BE2C (cell line): ENCODE data around the gene CLEC11A.

Experiments
- DNase-seq: peaks from one replicate; pipeline ENCODE4 v3.0.0-alpha.2; 2020
- H3K27me3 ChIP-seq: fragments of 250-450 bp; sonication (Bioruptor Pico); 2 replicates; pipeline ENCODE4 v1.5.1; 2020; ENCODE audit warnings: mild to moderate bottlenecking
- H3K36me3 ChIP-seq: fragments of 250-450 bp; sonication (Bioruptor Pico); 2 replicates; pipeline ENCODE4 v1.5.1; 2020; ENCODE audit warnings: mild to moderate bottlenecking
- H3K4me1 ChIP-seq: fragments of 250-450 bp; sonication (Bioruptor Pico); 2 replicates; pipeline ENCODE4 v1.5.1; 2020
- H3K4me3 ChIP-seq: 2 replicates; pipeline ENCODE4 v1.5.1; 2011; ENCODE audit warnings: low read depth, low read length
- H3K9me3 ChIP-seq: fragments of 250-450 bp; sonication (Bioruptor Pico); 2 replicates; pipeline ENCODE4 v1.5.1; 2020
- CTCF ChIP-seq: IDR thresholded peaks from 2 replicates; pipeline ENCODE4 v1.5.1; 2012; ENCODE audit warnings: mild to moderate bottlenecking, low read depth, low read length

Gene CLEC11A

GRCh38 chr19:50729894-50730293 is 6.7 kb downstream of the CLEC11A start:
- Histone ChIP-seq H3K4me1 (peaks cover 3% of the 10 kb centered on the region), H3K36me3 (no peaks in the 10 kb centered on the region; the same call in 1 of the 2 replicates), H3K9me3 (no peaks in the 10 kb centered on the region), H3K27me3 (peaks cover 22% of the 10 kb centered on the region), H3K4me3 (no peak overlapping the region)
- no peak for DNase-seq
- no peak for TF ChIP-seq CTCF

GRCh38 chr19:50735869-50736268 is 12.7 kb downstream of the CLEC11A start:
- no peak for DNase-seq
- no peak for TF ChIP-seq CTCF
- H3K4me3 ChIP-seq = no peak overlapping the region
- no peaks in the 10 kb centered on the region for H3K36me3 ChIP-seq
- H3K4me1 ChIP-seq = no peaks in the 10 kb centered on the region
- no peaks in the 10 kb centered on the region for H3K9me3 ChIP-seq
- H3K27me3 ChIP-seq = peaks cover 80% of the 10 kb centered on the region

- H3K27me3 ChIP-seq = peaks cover 85% of the 10 kb centered on the region
- no peak for DNase-seq
- no peaks in the 10 kb centered on the region for H3K9me3 ChIP-seq
- no peak overlapping the region for H3K4me3 ChIP-seq
- no peaks in the 10 kb centered on the region for H3K36me3 ChIP-seq
- no peaks in the 10 kb centered on the region for H3K4me1 ChIP-seq
- no peak for TF ChIP-seq CTCF
Measured at GRCh38 chr19:50736338-50736737, 13.2 kb downstream of the CLEC11A start.

- Histone ChIP-seq H3K36me3 (no peaks in the 10 kb centered on the region), H3K27me3 (peaks cover 79% of the 10 kb centered on the region), H3K9me3 (no peaks in the 10 kb centered on the region), H3K4me3 (no peak overlapping the region), H3K4me1 (no peaks in the 10 kb centered on the region)
- no peak for TF ChIP-seq CTCF
- DNase-seq = no peak
Measured at GRCh38 chr19:50739132-50739913, 16.2 kb downstream of the CLEC11A start.

GRCh38 chr19:50739914-50740426 is 16.8 kb downstream of the CLEC11A start:
- no peak for TF ChIP-seq CTCF
- H3K4me1 ChIP-seq = no peaks in the 10 kb centered on the region
- no peaks in the 10 kb centered on the region for H3K9me3 ChIP-seq
- no peak overlapping the region for H3K4me3 ChIP-seq
- no peaks in the 10 kb centered on the region for H3K36me3 ChIP-seq
- no peak for DNase-seq
- peaks cover 80% of the 10 kb centered on the region for H3K27me3 ChIP-seq
